ENCODE data around the gene CFAP92.

CFAP92 gene

GRCh38 chr3:129002573-129003569, 9.0 kb upstream of the CFAP92 start:
- no peak overlapping the region for H3K4me3 ChIP-seq (ENCODE audit: low read depth, low read length)
- no peak for TF ChIP-seq CTCF (IDR thresholded peaks at IDR 0.05; ENCODE audit: low read depth, low read length, missing control alignments)
- no peak for DNase-seq (ENCODE audit: low read depth)
- in situ Hi-C loops (cut with HindIII; ENCODE audit: low sequenced_read_pairs), result no loop called here

GRCh38 chr3:129001806-129002572, 8.1 kb upstream of the CFAP92 start:
- TF ChIP-seq CTCF (IDR thresholded peaks at IDR 0.05; ENCODE audit: low read depth, low read length, missing control alignments), result no peak
- no peak overlapping the region for H3K4me3 ChIP-seq (ENCODE audit: low read depth, low read length)
- in situ Hi-C loops (cut with HindIII; ENCODE audit: low sequenced_read_pairs), result no loop called here
- no peak for DNase-seq (ENCODE audit: low read depth)

GRCh38 chr3:129001101-129001805, 7.4 kb upstream of the CFAP92 start, which contains the start of gene EFCC1:
Gene EFCC1, plus strand, starts transcription at chr3:129001304. Its CDS starts 325 bp downstream, at chr3:129001629.
- TF ChIP-seq CTCF (IDR thresholded peaks at IDR 0.05; ENCODE audit: low read depth, low read length, missing control alignments), result no peak
- in situ Hi-C loops (cut with HindIII; ENCODE audit: low sequenced_read_pairs), result no loop called here
- peak within 1 kb of the TSS; percentile 18 for H3K4me3 ChIP-seq (ENCODE audit: low read depth, low read length)
- DNase-seq (ENCODE audit: low read depth), result no peak

- H3K4me3 ChIP-seq (ENCODE audit: low read depth, low read length), result peak overlapping the region; percentile 18
- no peak for DNase-seq (ENCODE audit: low read depth)
- TF ChIP-seq CTCF (IDR thresholded peaks at IDR 0.05; ENCODE audit: low read depth, low read length, missing control alignments), result no peak
- in situ Hi-C loops (cut with HindIII; ENCODE audit: low sequenced_read_pairs), result no loop called here
These were observed 6.8 kb upstream of the CFAP92 start for GRCh38 chr3:129000742-129001100.

- in situ Hi-C loops (cut with HindIII; ENCODE audit: low sequenced_read_pairs), result loop anchor here (5.0 to 10.0 kb wide), 3 partner anchors 63 to 86 kb away; partner anchors contain the start of gene GP9
- no peak for DNase-seq (ENCODE audit: low read depth)
These were observed 5.2 kb upstream of the CFAP92 start for GRCh38 chr3:128999102-128999501.

More at GRCh38 chr3:128999102-128999501, 5.2 kb upstream of the CFAP92 start:
- H3K4me3 ChIP-seq (ENCODE audit: low read depth, low read length), result no peak overlapping the region
- no peak for TF ChIP-seq CTCF (IDR thresholded peaks at IDR 0.05; ENCODE audit: low read depth, low read length, missing control alignments)
